GM18909 (cell line): ENCODE measurements around the gene EFCAB11.

Source experiments
- ATAC-seq: cut with Tn5 transposase; IDR thresholded peaks from one replicate; pipeline ENCODE4 v1.9.1; 2021; ENCODE audit warnings: mild to moderate bottlenecking; ENCODE audit not compliant: unreplicated experiment, poor library complexity

EFCAB11 gene

GRCh38 chr14:89833120-89833532, 121.4 kb downstream of the EFCAB11 start:
- no peak for ATAC-seq

- no peak for ATAC-seq
Observed at GRCh38 chr14:89828471-89829165, 125.9 kb downstream of the EFCAB11 start.

GRCh38 chr14:89827265-89827664, 127.3 kb downstream of the EFCAB11 start:
- no peak for ATAC-seq

GRCh38 chr14:89826596-89826995, 127.9 kb downstream of the EFCAB11 start:
- no peak for ATAC-seq

GRCh38 chr14:89823743-89824142, 130.8 kb downstream of the EFCAB11 start:
- no peak for ATAC-seq

GRCh38 chr14:89814126-89814525, 140.4 kb downstream of the EFCAB11 start:
- ATAC-seq = no peak

- ATAC-seq = no peak
Observed at GRCh38 chr14:89813617-89814031, 140.9 kb downstream of the EFCAB11 start.

- ATAC-seq = no peak
Observed at GRCh38 chr14:89811954-89812575, 142.5 kb downstream of the EFCAB11 start.

- no peak for ATAC-seq
Observed at GRCh38 chr14:89810101-89810500, 144.4 kb downstream of the EFCAB11 start.

GRCh38 chr14:89807892-89808291, 146.6 kb downstream of the EFCAB11 start:
- ATAC-seq = no peak

- no peak for ATAC-seq
Observed at GRCh38 chr14:89807151-89807550, 147.4 kb downstream of the EFCAB11 start.

- ATAC-seq = no peak
Observed at GRCh38 chr14:89806451-89806850, 148.1 kb downstream of the EFCAB11 start.

GRCh38 chr14:89805501-89805900, 149.0 kb downstream of the EFCAB11 start:
- ATAC-seq = no peak

GRCh38 chr14:89803542-89803941, 151.0 kb downstream of the EFCAB11 start:
- ATAC-seq = no peak

GRCh38 chr14:89801136-89801535, 153.4 kb downstream of the EFCAB11 start:
- ATAC-seq = no peak

- ATAC-seq = no peak
Observed at GRCh38 chr14:89798212-89798773, 156.2 kb downstream of the EFCAB11 start.

- no peak for ATAC-seq
Observed at GRCh38 chr14:89797148-89797547, 157.4 kb downstream of the EFCAB11 start.

- no peak for ATAC-seq
Observed at GRCh38 chr14:89794096-89794495, 160.4 kb downstream of the EFCAB11 start.

GRCh38 chr14:89793367-89793716, 161.2 kb downstream of the EFCAB11 start:
- ATAC-seq = no peak

- no peak for ATAC-seq
Observed at GRCh38 chr14:89792489-89793366, 161.8 kb downstream of the EFCAB11 start.

- ATAC-seq = no peak
Observed at GRCh38 chr14:89787525-89787924, 167.0 kb downstream of the EFCAB11 start.
